ENCODE measurements around the gene TCAP. TPM values are rescaled to one million over a fixed set of nuclear protein-coding genes. Genes with fewer than 3 reads are reported as not detected.

The TCAP gene
- total and polyA plus RNA-seq, 10 of the 15 experiments (the other 5 are each of a cell fraction or from before 2014, with no cell fraction given), result 0.17 to 1.0 (median 0.36) TPM; not detected in 3

DNA sequence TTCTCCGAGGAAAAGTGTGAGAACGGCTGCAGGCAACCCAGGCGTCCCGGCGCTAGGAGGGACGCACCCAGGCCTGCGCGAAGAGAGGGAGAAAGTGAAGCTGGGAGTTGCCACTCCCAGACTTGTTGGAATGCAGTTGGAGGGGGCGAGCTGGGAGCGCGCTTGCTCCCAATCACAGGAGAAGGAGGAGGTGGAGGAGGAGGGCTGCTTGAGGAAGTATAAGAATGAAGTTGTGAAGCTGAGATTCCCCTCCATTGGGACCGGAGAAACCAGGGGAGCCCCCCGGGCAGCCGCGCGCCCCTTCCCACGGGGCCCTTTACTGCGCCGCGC, 34.6 kb downstream of the TCAP start, which contains the start of gene ERBB2:
ERBB2 (plus strand) TSS at position 247 of the 330 bp plus-strand sequence. CDS start 175 bp downstream, outside the sequence.
- intact Hi-C loops (cut with micrococcal nuclease; ENCODE audit: unreplicated experiment), result no loop called here
- ChIA-PET CTCF (no interaction called here), POLR2A (no interaction called here), SMC1A (ENCODE audit: uncharacterized antibody, unreplicated experiment) (no interaction called here), RAD21 (ENCODE audit: unreplicated experiment) (no interaction called here)
- Histone ChIP-seq H3K36me3 (ENCODE audit: control insufficient read depth in 2 of 2, insufficient read depth in 2 of 2, low read length in 1 of 2) (no peaks in the 10 kb centered on the region), H3K4me3 (no peak within 1 kb of the TSS), H3K27me3 (replicated peaks in 1 of 2; ENCODE audit: control insufficient read depth in 2 of 2, insufficient read depth in 2 of 2, low read length in 1 of 2) (peaks cover 0 to 7% of the 10 kb centered on the region in 2 experiments; a peak in 2 of 4 replicates), H2AFZ (ENCODE audit: control insufficient read depth, low read depth, low read length) (no peak within 1 kb of the TSS), H3K27ac (ENCODE audit: control insufficient read depth, insufficient read depth) (no peak within 1 kb of the TSS), H3K4me2 (ENCODE audit: control insufficient read depth, insufficient read depth) (no peak within 1 kb of the TSS), H3K79me2 (ENCODE audit: control insufficient read depth, insufficient read depth, low read length) (no peaks in the 10 kb centered on the region), H3K4me1 (ENCODE audit: control insufficient read depth, insufficient read depth, low read length) (peaks cover 11% of the 10 kb centered on the region), H3K9me3 (replicated peaks; ENCODE audit: control insufficient read depth, insufficient read depth, low read length) (no peaks in the 10 kb centered on the region), H4K20me1 (ENCODE audit: control insufficient read depth, insufficient read depth) (no peaks in the 10 kb centered on the region), H3K9ac (ENCODE audit: control insufficient read depth, insufficient read depth, low read length) (no peak within 1 kb of the TSS)
- TF ChIP-seq BHLHE40 (IDR thresholded peaks at IDR 0.05; ENCODE audit: borderline replicate concordance in 1 of 2, low read depth in 2 of 2, low read length in 1 of 2), result no peak
- no peak for FAIRE-seq
- no peak for ATAC-seq
- in situ Hi-C loops (cut with MboI), result no loop called here
- no TSS peak for BruUV-seq (replicated peaks)
- DNase-seq (ENCODE audit: low read depth, low spot score), result no peak
- 31% methylated on average over 14 of the region's 20 CpGs for WGBS (ENCODE audit: insufficient coverage, insufficient replicate concordance, low lambda C conversion rate, missing lambda C conversion rate)

DNA sequence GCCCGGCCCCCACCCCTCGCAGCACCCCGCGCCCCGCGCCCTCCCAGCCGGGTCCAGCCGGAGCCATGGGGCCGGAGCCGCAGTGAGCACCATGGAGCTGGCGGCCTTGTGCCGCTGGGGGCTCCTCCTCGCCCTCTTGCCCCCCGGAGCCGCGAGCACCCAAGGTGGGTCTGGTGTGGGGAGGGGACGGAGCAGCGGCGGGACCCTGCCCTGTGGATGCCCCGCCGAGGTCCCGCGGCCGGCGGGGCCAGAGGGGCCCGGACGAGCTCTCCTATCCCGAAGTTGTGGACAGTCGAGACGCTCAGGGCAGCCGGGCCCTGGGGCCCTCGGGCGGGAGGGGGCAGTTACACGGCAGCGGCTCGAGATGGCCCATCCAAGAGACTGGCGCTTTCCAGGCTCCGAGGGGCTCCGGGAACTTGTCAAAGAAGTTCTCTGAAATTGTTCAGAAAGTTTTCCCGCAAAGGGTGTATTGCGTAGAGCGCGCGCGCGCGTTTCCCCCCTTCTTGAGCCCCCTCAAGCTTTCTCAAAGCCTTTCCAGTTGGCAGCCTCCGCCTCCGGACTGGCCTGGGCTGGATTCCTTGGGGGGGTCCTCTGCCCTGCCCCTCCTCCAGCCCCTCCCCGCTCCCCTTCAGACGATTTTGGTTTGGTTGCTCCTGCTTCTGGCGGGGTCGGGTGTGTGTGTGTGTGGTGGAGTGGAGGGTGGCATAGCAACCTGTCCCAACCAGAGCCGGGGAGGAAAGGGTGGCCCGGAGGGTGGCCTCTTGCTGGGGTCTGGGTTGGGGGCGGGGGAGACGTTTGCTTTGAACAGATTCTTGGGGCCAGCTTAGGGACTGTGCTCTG, 35.2 kb downstream of the TCAP start:
- no peak overlapping the region for H3K4me2 ChIP-seq (ENCODE audit: control insufficient read depth, insufficient read depth)
- no peaks in the 10 kb centered on the region for H3K9me3 ChIP-seq (replicated peaks; ENCODE audit: control insufficient read depth, insufficient read depth, low read length)
- ChIA-PET POLR2A (no interaction called here), RAD21 (ENCODE audit: unreplicated experiment) (no interaction called here), SMC1A (ENCODE audit: uncharacterized antibody, unreplicated experiment) (no interaction called here), CTCF (interaction anchor here (1.9 to 3.3 kb wide), 2 partner anchors 29 to 46 kb away, joined by 4 to 11 read pairs; no protein-coding TSS in a partner anchor)
- DNase-seq (ENCODE audit: low read depth, low spot score) (no peak), FAIRE-seq (no peak), ATAC-seq (no peak)
- no peak overlapping the region for H3K4me3 ChIP-seq
- H3K27ac ChIP-seq (ENCODE audit: control insufficient read depth, insufficient read depth), result no peak overlapping the region
- H3K27me3 ChIP-seq (replicated peaks in 1 of 2; ENCODE audit: control insufficient read depth in 2 of 2, insufficient read depth in 2 of 2, low read length in 1 of 2), result peaks cover 0 to 7% of the 10 kb centered on the region in 2 experiments; a peak in 2 of 4 replicates
- no peaks in the 10 kb centered on the region for H3K36me3 ChIP-seq (ENCODE audit: control insufficient read depth in 2 of 2, insufficient read depth in 2 of 2, low read length in 1 of 2)
- in situ Hi-C loops (cut with MboI) (no loop called here), intact Hi-C loops (cut with micrococcal nuclease; ENCODE audit: unreplicated experiment) (no loop called here)
- no TSS peak for BruUV-seq (replicated peaks)
- no peak overlapping the region for H3K9ac ChIP-seq (ENCODE audit: control insufficient read depth, insufficient read depth, low read length)
- H3K4me1 ChIP-seq (ENCODE audit: control insufficient read depth, insufficient read depth, low read length), result peaks cover 11% of the 10 kb centered on the region
- H2AFZ ChIP-seq (ENCODE audit: control insufficient read depth, low read depth, low read length), result no peak overlapping the region
- 35% methylated on average over 49 of the region's 57 CpGs for WGBS (ENCODE audit: insufficient coverage, insufficient replicate concordance, low lambda C conversion rate, missing lambda C conversion rate)
- no peaks in the 10 kb centered on the region for H3K79me2 ChIP-seq (ENCODE audit: control insufficient read depth, insufficient read depth, low read length)
- H4K20me1 ChIP-seq (ENCODE audit: control insufficient read depth, insufficient read depth), result no peaks in the 10 kb centered on the region
- TF ChIP-seq RELA (IDR thresholded peaks at IDR 0.05; ENCODE audit: borderline replicate concordance, partially characterized antibody), result no peak
- no peak for TF ChIP-seq CUX1 (IDR thresholded peaks at IDR 0.05; ENCODE audit: insufficient replicate concordance, low read depth, low read length)
- peak; percentile 59 for TF ChIP-seq SUZ12 (IDR thresholded peaks at IDR 0.05; ENCODE audit: unreplicated experiment)
- TF ChIP-seq RCOR1 (conservative IDR thresholded peaks at IDR 0.05; ENCODE audit: low read depth, low read length), result no peak
- TF ChIP-seq SIX5 (IDR thresholded peaks at IDR 0.05; ENCODE audit: low read depth, low read length, severe bottlenecking), result no peak
